HG03520 (cell line): Measurements from ENCODE around the gene PALS1.
"Not testable (repeated sequence)": the region's sequence is repeated elsewhere in the genome, so short reads cannot be mapped to it uniquely, and the experiment has no call there.

ENCODE experiments used
- ATAC-seq: cut with Tn5 transposase; IDR thresholded peaks from one replicate; pipeline ENCODE4 v1.9.1; 2021; ENCODE audit warnings: mild to moderate bottlenecking, moderate library complexity; ENCODE audit not compliant: unreplicated experiment

PALS1 gene

GRCh38 chr14:67253076-67253635, 11.9 kb downstream of the PALS1 start:
- ATAC-seq, result no peak

GRCh38 chr14:67257906-67258305, 16.7 kb downstream of the PALS1 start:
- ATAC-seq, result no peak

DNA sequence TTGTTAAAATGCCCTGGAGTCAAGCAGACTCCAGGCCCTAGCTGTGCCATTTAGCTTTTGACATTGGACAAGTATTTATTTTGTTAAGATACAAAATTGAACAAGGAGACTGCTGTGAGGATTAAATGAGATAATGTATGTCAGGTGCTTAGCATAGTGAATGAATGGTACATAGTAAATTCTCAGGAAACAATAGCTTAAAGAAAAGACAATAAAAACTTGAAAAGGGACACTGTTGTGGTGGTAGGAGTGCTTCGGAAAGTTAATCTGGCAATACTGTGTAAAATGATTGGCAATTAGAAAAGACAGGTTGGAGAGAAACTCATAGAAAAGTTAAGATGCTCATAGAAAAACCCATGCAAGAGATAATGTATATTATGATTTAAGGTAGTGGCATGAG, 19.7 kb downstream of the PALS1 start:
- no peak for ATAC-seq

DNA sequence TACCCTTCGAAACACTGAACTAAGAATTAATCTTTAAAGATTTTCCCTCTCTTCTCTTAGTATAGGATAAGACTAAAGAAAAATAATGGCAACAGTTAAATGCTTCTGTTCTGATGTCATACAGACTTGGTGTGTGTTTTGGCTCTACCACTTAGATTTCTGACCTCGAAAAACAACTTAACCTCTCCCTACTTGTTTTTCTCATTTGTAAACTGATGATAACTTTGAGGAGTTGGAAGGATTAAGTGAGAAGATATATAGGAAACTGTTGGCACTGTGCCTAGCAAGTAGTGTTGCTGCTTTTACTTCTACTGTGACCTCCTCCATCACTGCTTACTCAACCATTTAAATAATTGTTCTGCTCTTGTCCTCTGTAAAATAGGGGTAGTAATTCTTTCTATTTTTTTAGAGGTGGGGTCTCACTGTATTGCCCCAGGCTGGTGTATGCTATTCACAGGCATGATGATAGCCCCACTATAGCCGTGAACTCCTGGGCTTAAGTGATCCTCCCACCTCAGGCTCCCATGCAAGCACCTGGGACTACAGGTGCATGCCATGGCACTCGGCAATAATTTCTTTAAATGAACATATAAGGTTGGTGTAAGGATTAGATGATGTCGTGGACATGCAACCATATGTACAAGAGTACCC, 22.4 kb downstream of the PALS1 start:
- no peak for ATAC-seq

- no peak for ATAC-seq
These were observed 23.9 kb downstream of the PALS1 start for GRCh38 chr14:67265131-67265530.

GRCh38 chr14:67267576-67268328, 26.5 kb downstream of the PALS1 start:
- no peak for ATAC-seq

- no peak for ATAC-seq
These were observed 27.4 kb downstream of the PALS1 start for GRCh38 chr14:67268426-67269150.

DNA sequence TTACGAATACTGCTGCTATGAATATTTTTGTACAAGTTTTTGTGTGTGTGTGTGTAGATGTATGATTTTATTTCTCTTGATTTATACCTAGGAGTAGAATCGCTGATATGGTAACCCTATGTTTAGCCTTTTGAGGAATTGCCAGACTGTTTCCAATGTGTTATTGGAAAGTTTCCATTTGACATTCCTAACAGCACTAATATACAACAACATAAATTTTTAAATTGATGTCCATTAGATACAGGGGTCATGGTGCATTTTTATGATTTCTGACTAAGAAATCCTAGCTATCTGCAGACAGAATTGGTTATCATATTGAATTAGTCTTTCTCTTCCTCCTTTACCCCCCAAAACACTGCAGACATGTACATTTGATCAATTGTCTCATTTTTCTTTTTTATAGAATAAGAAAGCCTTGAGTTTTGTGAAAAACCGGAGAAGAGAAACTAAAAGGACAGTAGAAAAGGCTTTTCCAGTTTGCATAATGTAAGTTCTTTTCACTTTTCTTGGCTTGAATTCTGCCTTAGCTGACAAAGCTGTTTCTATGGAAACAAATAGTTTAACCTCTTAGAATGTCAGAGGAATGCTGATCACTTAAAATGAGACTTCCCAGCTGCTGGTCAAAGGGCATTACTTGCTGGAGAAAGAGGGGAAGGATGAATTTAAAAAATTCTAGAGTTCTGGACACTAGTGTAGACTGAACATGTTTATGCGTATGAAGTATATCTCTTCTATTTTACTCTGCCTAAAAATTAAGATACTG, 28.2 kb downstream of the PALS1 start:
- ATAC-seq, result no peak

DNA sequence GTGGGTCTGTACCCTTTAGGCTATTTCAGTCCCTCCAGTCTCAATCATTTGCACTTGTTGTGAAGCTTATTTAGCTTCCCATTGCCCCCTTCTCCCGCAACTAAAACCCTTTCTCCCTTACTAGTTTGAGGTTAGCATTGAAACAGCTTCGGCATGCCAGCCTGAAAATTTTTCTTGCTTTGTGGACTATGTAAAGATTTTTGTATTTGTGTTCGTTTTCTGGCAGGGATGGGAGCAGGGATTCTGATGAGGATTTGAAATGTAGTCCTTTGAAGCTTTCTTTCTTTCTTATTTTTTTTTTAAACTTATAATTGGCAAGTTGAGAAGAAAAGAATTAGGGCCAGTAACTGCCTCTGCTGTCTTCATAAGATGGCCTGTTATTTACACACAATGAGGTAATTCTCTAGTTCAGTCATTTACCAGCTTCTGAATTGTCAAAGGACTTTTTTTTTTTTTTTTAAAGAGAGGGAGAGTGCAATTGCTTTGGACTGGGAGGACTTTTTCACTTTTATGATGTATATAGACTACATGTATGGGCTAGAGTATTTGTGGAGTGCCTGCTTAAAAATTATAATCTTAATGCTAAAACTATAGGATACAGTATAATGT, 29.0 kb downstream of the PALS1 start:
- ATAC-seq, result no peak

- ATAC-seq, result no peak
These were observed 29.7 kb downstream of the PALS1 start for GRCh38 chr14:67270933-67271332.

GRCh38 chr14:67273281-67273680, 32.0 kb downstream of the PALS1 start:
- ATAC-seq, result not testable (repeated sequence)

GRCh38 chr14:67276131-67276530, 34.9 kb downstream of the PALS1 start:
- ATAC-seq, result no peak

DNA sequence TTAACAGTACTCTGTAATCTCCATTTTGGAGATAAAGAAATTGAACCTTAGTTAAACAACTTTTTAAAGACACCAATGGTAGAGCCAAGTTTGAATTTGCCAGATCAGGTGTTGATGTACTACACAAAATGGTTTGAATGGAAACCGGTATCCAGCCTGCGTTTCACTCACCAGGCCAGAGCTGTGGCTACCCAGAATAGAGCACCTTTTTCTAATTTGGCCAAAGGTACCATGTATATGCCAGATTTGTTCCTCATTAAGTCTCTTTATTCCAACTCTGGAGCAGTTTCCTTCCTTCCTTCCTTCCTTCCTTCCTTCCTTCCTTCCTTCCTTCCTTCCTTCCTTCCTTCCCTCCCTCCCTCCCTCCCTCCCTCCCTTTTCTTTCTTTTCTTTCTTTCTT, 39.3 kb downstream of the PALS1 start:
- no peak for ATAC-seq

GRCh38 chr14:67285876-67286452, 44.7 kb downstream of the PALS1 start:
- no peak for ATAC-seq
